GM12878 (cell line): ENCODE measurements around the gene ISM1. TPM values are rescaled to one million over a fixed set of nuclear protein-coding genes. Genes with fewer than 3 reads are reported as not detected.

Experiments
- ATAC-seq: fragments of 200-7000 bp; cut with Tn5 transposase; 3 replicates; pipeline ENCODE4 v1.9.1; 2020; ENCODE audit warnings: mild to moderate bottlenecking, moderate library complexity
- BruUV-seq: library from RNA; stranded (reverse); fragments of 400-500 nt; replicated peaks from 2 replicates; lab custom pipeline; 2021; lab: Mats Ljungman, UMichigan
- CTCF ChIA-PET: fragments of 300-600 bp; sonication (Branson Sonifier 250); formaldehyde crosslinking; extraction: SDS; loops from one replicate; lab custom pipeline; 2021; ENCODE audit warnings: inconsistent platforms; lab: Yijun Ruan, JAX
- POLR2A ChIA-PET: fragments of 350-600 bp; formaldehyde crosslinking; extraction: SDS; loops from one replicate; lab custom pipeline; 2021; ENCODE audit warnings: inconsistent platforms; lab: Charles Lee
- RAD21 ChIA-PET: fragments of 300-600 bp; sonication (Branson Sonifier 250); formaldehyde crosslinking; loops from one replicate; lab custom pipeline; 2023; ENCODE audit warnings: antibody characterized with exemption; ENCODE audit not compliant: unreplicated experiment; lab: Charles Lee
- SMC1A ChIA-PET: fragments of 300-600 bp; sonication (Branson Sonifier 250); formaldehyde crosslinking; loops from one replicate; lab custom pipeline; 2023; ENCODE audit not compliant: unreplicated experiment, uncharacterized antibody; lab: Charles Lee
- DNase-seq: peaks from one replicate; pipeline ENCODE4 v3.0.0-alpha.2; 2011; ENCODE audit warnings: low read depth, low spot score
- FAIRE-seq: peaks from 3 replicates; lab custom pipeline; 2011; peaks lifted over from hg19 to GRCh38; lab: Jason Lieb, UNC
- H2AFZ ChIP-seq: 2 replicates; pipeline ENCODE4 v1.6.0; 2011; ENCODE audit warnings: low read depth, low read length, control low read depth; ENCODE audit not compliant: control insufficient read depth
- H3K27ac ChIP-seq: 2 replicates; pipeline ENCODE4 v1.5.1; 2011; ENCODE audit warnings: control low read depth; ENCODE audit not compliant: control insufficient read depth, insufficient read depth
- H3K27me3 ChIP-seq, 2 experiments: replicated peaks in 1 of 2; 2 replicates each; pipeline versions ENCODE4 v1.6.0 to v1.6.1; 2011; ENCODE audit warnings: low read length in 1 of 2; ENCODE audit not compliant: control insufficient read depth in 2 of 2, insufficient read depth in 2 of 2
- H3K36me3 ChIP-seq, 2 experiments: 2 replicates each; pipeline ENCODE4 v1.5.1; 2011; ENCODE audit warnings: low read length in 1 of 2; ENCODE audit not compliant: control insufficient read depth in 2 of 2, insufficient read depth in 2 of 2
- H3K4me1 ChIP-seq: 2 replicates; pipeline ENCODE4 v1.6.1; 2011; ENCODE audit warnings: mild to moderate bottlenecking, low read length, moderate library complexity, mixed read lengths; ENCODE audit not compliant: control insufficient read depth, insufficient read depth
- H3K4me2 ChIP-seq: 2 replicates; pipeline ENCODE4 v1.6.0; 2011; ENCODE audit warnings: control low read depth; ENCODE audit not compliant: control insufficient read depth, insufficient read depth
- H3K4me3 ChIP-seq: fragments of 200-600 bp; sonication (generic); 2 replicates; pipeline ENCODE4 v1.5.1; 2016
- H3K79me2 ChIP-seq: 2 replicates; pipeline ENCODE4 v1.6.0; 2011; ENCODE audit warnings: low read length; ENCODE audit not compliant: control insufficient read depth, insufficient read depth
- H3K9ac ChIP-seq: 2 replicates; pipeline ENCODE4 v1.8.0; 2011; ENCODE audit warnings: low read length, control low read depth, mixed read lengths; ENCODE audit not compliant: control insufficient read depth, insufficient read depth
- H3K9me3 ChIP-seq: replicated peaks from 3 replicates; pipeline ENCODE4 v1.5.1; 2011; ENCODE audit warnings: mild to moderate bottlenecking, low read length; ENCODE audit not compliant: control insufficient read depth, insufficient read depth
- H4K20me1 ChIP-seq: 2 replicates; pipeline ENCODE4 v1.6.0; 2011; ENCODE audit not compliant: control insufficient read depth, insufficient read depth
- ATF7 ChIP-seq: fragments of 450-650 bp; IDR thresholded peaks from 2 replicates; pipeline ENCODE4 v1.6.1; 2016; ENCODE audit warnings: low read depth, mild to moderate bottlenecking
- MEF2B ChIP-seq: fragments of 450-650 bp; IDR thresholded peaks from 2 replicates; pipeline ENCODE4 v1.6.1; 2018; ENCODE audit warnings: mild to moderate bottlenecking, moderate library complexity; ENCODE audit not compliant: partially characterized antibody, poor library complexity, severe bottlenecking
- NFYA ChIP-seq: IDR thresholded peaks from 2 replicates; pipeline ENCODE4 v1.6.1; 2011; ENCODE audit warnings: low read depth, mild to moderate bottlenecking, low read length, improper control_type of control experiment, borderline replicate concordance
- NR2C1 ChIP-seq: fragments of 450-650 bp; IDR thresholded peaks from 2 replicates; pipeline ENCODE4 v1.6.1; 2017; ENCODE audit warnings: antibody characterized with exemption, mild to moderate bottlenecking, moderate library complexity
- RAD21 ChIP-seq: IDR thresholded peaks from 2 replicates; pipeline ENCODE4 v1.6.1; 2011; ENCODE audit warnings: mild to moderate bottlenecking, low read depth, low read length, moderate library complexity; ENCODE audit not compliant: insufficient read depth
- WRNIP1 ChIP-seq: IDR thresholded peaks from 2 replicates; pipeline ENCODE4 v1.6.1; 2011; ENCODE audit warnings: low read depth, low read length, improper control_type of control experiment, borderline replicate concordance
- ZZZ3 ChIP-seq: IDR thresholded peaks from 2 replicates; pipeline ENCODE4 v1.6.1; 2011; ENCODE audit warnings: low read depth; ENCODE audit not compliant: control insufficient read depth, insufficient read length
- WGBS: methylation state at CpG from one replicate; pipeline ENCODE4 v1.1.6; 2016; ENCODE audit warnings: low lambda C conversion rate; ENCODE audit not compliant: insufficient replicate concordance, insufficient coverage; ENCODE audit errors: missing lambda C conversion rate; 5-methylcytosine and 5-hydroxymethylcytosine counted together
- in situ Hi-C: fragments of 300-500 bp; cut with MboI; formaldehyde crosslinking; loops from 9 replicates; pipeline ENCODE4 v1.14.3; 2018; ENCODE audit warnings: mixed read lengths
- intact Hi-C: fragments of 100-400 bp; cut with micrococcal nuclease; formaldehyde crosslinking; loops from one replicate; pipeline ENCODE4 v1.14.2; 2022; ENCODE audit not compliant: unreplicated experiment
- polyA plus RNA-seq, 11 experiments: library from polyadenylated mRNA; depleted of rRNA in 4 of 11; unstranded in 6 of 11; stranded (reverse) in 5 of 11; fragments of >200 nt; fragmentation: Nextera tagmentation in 4 of 11; fragmentation: Illumina TruSeq in 1 of 11; extraction: Ambion mirVana in 4 of 11; extraction: Trizol in 1 of 11; gene quantifications; 1 replicate in 1 of 11; 2 replicates in 10 of 11; pipeline versions ENCODE4 v1.2.1 to v1.2.3, GENCODE V29; 2011 to 2016; ENCODE audit warnings: inconsistent platforms in 2 of 11, missing spikeins in 2 of 11, low read depth in 1 of 11
- total RNA-seq, 4 experiments: library from RNA; depleted of rRNA in 3 of 4; stranded (reverse); fragments of >200 nt in 3 of 4; fragmentation: Illumina TruSeq in 1 of 4; extraction: Trizol in 1 of 4; gene quantifications; 2 replicates each; pipeline versions ENCODE4 v1.2.1 to v1.2.3, GENCODE V29; 2013 to 2021
- TF ChIP-seq, protein P1 (sequence below): IDR thresholded peaks from 2 replicates; pipeline ENCODE4 v1.6.1; 2012; ENCODE audit warnings: low read depth, low read length, improper control_type of control experiment
- TF ChIP-seq, protein P2 (sequence below), 3 experiments: IDR thresholded peaks in 2 of 3; conservative IDR thresholded peaks in 1 of 3; 2 replicates each; pipeline ENCODE4 v1.5.1; 2011; ENCODE audit warnings: low read depth in 3 of 3, low read length in 3 of 3, mild to moderate bottlenecking in 3 of 3, control low read depth in 2 of 3, moderate library complexity in 2 of 3, inconsistent platforms in 1 of 3, mixed read lengths in 1 of 3; ENCODE audit not compliant: control insufficient read depth in 2 of 3, insufficient read depth in 1 of 3; ENCODE audit errors: extremely low read depth in 1 of 3
- TF ChIP-seq, protein P3 (sequence below): fragments of 450-650 bp; IDR thresholded peaks from 2 replicates; pipeline ENCODE4 v1.6.1; 2016; ENCODE audit warnings: mild to moderate bottlenecking, moderate library complexity, borderline replicate concordance
- TF ChIP-seq, protein P4 (sequence below): IDR thresholded peaks from 2 replicates; pipeline ENCODE4 v1.6.1; 2012; ENCODE audit warnings: mild to moderate bottlenecking, low read depth, low read length

Gene ISM1
- total and polyA plus RNA-seq, 10 of the 15 experiments (the other 5 are each of a cell fraction or from before 2014, with no cell fraction given) = 0.01 to 0.03 TPM; not detected in 8

DNA sequence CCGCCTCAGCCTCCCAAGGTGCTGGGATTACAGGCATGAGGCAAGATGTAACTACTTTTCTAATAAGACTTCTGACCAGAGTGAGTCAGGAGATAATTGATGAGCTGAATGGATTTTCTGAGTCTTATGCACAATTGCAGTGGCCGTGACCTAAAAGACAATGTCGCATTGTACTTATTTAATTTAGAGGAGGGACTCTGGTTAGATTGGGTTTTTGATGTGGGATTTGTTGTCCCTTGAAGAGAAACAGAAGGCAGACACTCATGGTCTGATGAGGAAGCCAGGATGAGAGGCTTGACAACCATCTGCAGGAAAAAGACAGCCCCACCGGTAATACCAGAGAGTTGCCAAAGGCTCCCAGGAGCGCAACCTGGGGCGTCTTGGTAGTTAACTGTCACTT is 68.0 kb downstream of the ISM1 start (continued):
- TF ChIP-seq, protein P1, sequence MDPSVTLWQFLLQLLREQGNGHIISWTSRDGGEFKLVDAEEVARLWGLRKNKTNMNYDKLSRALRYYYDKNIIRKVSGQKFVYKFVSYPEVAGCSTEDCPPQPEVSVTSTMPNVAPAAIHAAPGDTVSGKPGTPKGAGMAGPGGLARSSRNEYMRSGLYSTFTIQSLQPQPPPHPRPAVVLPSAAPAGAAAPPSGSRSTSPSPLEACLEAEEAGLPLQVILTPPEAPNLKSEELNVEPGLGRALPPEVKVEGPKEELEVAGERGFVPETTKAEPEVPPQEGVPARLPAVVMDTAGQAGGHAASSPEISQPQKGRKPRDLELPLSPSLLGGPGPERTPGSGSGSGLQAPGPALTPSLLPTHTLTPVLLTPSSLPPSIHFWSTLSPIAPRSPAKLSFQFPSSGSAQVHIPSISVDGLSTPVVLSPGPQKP = no peak

DNA sequence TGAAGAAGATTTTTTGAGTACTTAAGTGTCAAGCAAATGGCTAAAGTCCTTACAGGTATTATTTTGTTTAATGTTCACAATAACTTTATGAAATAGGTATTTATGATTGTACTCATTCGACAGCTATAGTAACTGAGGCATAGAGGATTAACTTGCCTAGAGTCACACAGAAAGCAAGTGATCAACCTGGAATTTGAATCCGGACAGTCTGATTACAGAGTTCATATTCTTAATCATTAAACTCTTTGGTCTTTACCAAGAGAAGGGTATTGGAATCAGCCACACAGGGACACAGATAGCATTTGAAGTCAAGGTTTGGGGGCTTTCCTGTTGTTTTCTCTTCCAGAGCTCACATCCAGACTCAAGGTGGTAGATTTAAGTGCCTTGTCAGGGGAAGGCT is 69.7 kb downstream of the ISM1 start:
- no TSS peak for BruUV-seq
- POLR2A ChIA-PET = no interaction called here
- TF ChIP-seq ATF7 = no peak
- TF ChIP-seq WRNIP1 = no peak
- TF ChIP-seq ZZZ3 = no peak
- TF ChIP-seq, protein P2, sequence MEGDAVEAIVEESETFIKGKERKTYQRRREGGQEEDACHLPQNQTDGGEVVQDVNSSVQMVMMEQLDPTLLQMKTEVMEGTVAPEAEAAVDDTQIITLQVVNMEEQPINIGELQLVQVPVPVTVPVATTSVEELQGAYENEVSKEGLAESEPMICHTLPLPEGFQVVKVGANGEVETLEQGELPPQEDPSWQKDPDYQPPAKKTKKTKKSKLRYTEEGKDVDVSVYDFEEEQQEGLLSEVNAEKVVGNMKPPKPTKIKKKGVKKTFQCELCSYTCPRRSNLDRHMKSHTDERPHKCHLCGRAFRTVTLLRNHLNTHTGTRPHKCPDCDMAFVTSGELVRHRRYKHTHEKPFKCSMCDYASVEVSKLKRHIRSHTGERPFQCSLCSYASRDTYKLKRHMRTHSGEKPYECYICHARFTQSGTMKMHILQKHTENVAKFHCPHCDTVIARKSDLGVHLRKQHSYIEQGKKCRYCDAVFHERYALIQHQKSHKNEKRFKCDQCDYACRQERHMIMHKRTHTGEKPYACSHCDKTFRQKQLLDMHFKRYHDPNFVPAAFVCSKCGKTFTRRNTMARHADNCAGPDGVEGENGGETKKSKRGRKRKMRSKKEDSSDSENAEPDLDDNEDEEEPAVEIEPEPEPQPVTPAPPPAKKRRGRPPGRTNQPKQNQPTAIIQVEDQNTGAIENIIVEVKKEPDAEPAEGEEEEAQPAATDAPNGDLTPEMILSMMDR (IDR thresholded peaks at IDR 0.05 in 2 of 3, conservative IDR thresholded peaks at IDR 0.05 in 1 of 3; ENCODE audit: control insufficient read depth in 2 of 3, extremely low read depth in 1 of 3, insufficient read depth in 1 of 3, low read depth in 3 of 3, low read length in 3 of 3) = no peak
- no peak for TF ChIP-seq MEF2B
- TF ChIP-seq, protein P3, sequence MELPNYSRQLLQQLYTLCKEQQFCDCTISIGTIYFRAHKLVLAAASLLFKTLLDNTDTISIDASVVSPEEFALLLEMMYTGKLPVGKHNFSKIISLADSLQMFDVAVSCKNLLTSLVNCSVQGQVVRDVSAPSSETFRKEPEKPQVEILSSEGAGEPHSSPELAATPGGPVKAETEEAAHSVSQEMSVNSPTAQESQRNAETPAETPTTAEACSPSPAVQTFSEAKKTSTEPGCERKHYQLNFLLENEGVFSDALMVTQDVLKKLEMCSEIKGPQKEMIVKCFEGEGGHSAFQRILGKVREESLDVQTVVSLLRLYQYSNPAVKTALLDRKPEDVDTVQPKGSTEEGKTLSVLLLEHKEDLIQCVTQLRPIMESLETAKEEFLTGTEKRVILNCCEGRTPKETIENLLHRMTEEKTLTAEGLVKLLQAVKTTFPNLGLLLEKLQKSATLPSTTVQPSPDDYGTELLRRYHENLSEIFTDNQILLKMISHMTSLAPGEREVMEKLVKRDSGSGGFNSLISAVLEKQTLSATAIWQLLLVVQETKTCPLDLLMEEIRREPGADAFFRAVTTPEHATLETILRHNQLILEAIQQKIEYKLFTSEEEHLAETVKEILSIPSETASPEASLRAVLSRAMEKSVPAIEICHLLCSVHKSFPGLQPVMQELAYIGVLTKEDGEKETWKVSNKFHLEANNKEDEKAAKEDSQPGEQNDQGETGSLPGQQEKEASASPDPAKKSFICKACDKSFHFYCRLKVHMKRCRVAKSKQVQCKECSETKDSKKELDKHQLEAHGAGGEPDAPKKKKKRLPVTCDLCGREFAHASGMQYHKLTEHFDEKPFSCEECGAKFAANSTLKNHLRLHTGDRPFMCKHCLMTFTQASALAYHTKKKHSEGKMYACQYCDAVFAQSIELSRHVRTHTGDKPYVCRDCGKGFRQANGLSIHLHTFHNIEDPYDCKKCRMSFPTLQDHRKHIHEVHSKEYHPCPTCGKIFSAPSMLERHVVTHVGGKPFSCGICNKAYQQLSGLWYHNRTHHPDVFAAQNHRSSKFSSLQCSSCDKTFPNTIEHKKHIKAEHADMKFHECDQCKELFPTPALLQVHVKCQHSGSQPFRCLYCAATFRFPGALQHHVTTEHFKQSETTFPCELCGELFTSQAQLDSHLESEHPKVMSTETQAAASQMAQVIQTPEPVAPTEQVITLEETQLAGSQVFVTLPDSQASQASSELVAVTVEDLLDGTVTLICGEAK = no peak
- no peak for TF ChIP-seq NFYA
- TF ChIP-seq, protein P4, sequence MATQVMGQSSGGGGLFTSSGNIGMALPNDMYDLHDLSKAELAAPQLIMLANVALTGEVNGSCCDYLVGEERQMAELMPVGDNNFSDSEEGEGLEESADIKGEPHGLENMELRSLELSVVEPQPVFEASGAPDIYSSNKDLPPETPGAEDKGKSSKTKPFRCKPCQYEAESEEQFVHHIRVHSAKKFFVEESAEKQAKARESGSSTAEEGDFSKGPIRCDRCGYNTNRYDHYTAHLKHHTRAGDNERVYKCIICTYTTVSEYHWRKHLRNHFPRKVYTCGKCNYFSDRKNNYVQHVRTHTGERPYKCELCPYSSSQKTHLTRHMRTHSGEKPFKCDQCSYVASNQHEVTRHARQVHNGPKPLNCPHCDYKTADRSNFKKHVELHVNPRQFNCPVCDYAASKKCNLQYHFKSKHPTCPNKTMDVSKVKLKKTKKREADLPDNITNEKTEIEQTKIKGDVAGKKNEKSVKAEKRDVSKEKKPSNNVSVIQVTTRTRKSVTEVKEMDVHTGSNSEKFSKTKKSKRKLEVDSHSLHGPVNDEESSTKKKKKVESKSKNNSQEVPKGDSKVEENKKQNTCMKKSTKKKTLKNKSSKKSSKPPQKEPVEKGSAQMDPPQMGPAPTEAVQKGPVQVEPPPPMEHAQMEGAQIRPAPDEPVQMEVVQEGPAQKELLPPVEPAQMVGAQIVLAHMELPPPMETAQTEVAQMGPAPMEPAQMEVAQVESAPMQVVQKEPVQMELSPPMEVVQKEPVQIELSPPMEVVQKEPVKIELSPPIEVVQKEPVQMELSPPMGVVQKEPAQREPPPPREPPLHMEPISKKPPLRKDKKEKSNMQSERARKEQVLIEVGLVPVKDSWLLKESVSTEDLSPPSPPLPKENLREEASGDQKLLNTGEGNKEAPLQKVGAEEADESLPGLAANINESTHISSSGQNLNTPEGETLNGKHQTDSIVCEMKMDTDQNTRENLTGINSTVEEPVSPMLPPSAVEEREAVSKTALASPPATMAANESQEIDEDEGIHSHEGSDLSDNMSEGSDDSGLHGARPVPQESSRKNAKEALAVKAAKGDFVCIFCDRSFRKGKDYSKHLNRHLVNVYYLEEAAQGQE = no peak
- no peak for TF ChIP-seq NR2C1
- no peak for TF ChIP-seq RAD21

More for the DNA sequence above, 69.7 kb downstream of the ISM1 start:
- H3K36me3 ChIP-seq = no peaks in the 10 kb centered on the region
- SMC1A ChIA-PET = interaction anchor here (3.8 kb wide), 1 partner anchor 12 kb away, joined by 21 read pairs; no protein-coding TSS in a partner anchor
- CTCF ChIA-PET = interaction anchor here (0.5 to 2.2 kb wide), 3 partner anchors 12 to 497 kb away, joined by 3 to 5 read pairs (median 4); no protein-coding TSS in a partner anchor
- H3K79me2 ChIP-seq = no peaks in the 10 kb centered on the region
- RAD21 ChIA-PET = no interaction called here
- no peak overlapping the region for H3K4me3 ChIP-seq
- H3K27ac ChIP-seq = no peak overlapping the region
- no peak overlapping the region for H3K4me2 ChIP-seq
- no peaks in the 10 kb centered on the region for H3K4me1 ChIP-seq
- 2% methylated on average over 2 of the region's 2 CpGs for WGBS
- no peak for FAIRE-seq
- DNase-seq = no peak
- intact Hi-C loops = no loop called here
- no peak overlapping the region for H3K9ac ChIP-seq
- H2AFZ ChIP-seq = no peak overlapping the region
- no peaks in the 10 kb centered on the region for H3K9me3 ChIP-seq
- in situ Hi-C loops = loop anchor here (10.0 kb wide), 2 partner anchors 176 to 366 kb away; no protein-coding TSS in a partner anchor
- ATAC-seq = no peak
- no peaks in the 10 kb centered on the region for H4K20me1 ChIP-seq
- H3K27me3 ChIP-seq = no peaks in the 10 kb centered on the region
